OCI-LY3 (cell line): ENCODE measurements around the gene SPACA6.

Experiments used
- CTCF ChIP-seq: fragments of 200-600, 300-600 bp; sonication (generic); IDR thresholded peaks from 2 replicates; pipeline ENCODE4 v1.5.1; 2014; ENCODE audit warnings: antibody characterized with exemption, low read length, low read depth
- EZH2phosphoT487 ChIP-seq: fragments of 200-600 bp; shearing (Covaris generic); IDR thresholded peaks from 2 replicates; pipeline ENCODE4 v1.6.1; 2018; ENCODE audit warnings: antibody characterized with exemption, mixed run types, low read depth

DNA sequence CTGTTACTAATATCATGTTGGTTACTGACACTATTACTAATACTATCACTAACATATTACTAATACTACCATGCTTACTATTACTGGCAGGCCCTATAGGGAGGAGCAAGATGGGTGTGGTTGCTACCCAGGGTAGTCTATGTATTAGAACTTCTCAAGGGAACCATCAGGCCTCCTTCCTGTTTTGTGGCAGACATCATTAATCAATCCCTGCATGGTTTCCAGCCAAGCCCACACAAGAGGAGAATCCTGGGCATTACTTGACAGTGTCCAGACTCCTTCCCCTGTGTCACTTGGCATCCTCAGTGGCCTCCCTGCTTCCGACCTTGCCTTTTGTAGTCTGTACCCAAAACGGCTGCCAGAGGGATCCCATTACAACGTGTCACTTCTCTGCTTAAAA lies 21.7 kb downstream of the SPACA6 start:
- TF ChIP-seq CTCF (no peak), EZH2phosphoT487 (no peak)
